ENCODE data around the gene SH3TC2. TPM values are rescaled to one million over a fixed set of nuclear protein-coding genes. Genes with fewer than 3 reads are reported as not detected.

Gene SH3TC2
- total RNA-seq, 1 experiment from 2014 or later = 38.8 TPM

DNA sequence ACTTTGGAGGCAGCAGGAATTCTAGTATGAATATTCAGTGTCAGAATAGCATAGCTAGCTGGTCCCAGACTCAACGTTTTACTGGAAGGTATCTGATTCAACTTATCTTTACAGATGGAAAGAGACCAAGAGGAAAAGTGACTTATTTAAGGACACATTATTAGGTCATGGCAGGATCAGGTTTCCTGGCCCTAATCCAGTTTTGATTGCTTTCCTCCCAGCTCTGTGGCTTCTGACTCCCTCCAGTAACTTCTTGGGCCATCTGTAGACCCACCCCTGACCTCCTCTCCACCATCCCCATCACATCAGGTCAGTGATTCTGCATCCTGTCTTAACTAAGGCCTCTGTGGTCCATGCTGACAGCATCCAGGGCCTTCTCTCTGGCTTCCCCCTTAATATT is 38.4 kb downstream of the SH3TC2 start:
- H3K9me2 ChIP-seq (ENCODE audit: insufficient read depth) = 0 out of 2 replicates have a peak, but pooled peaks cover 4% of the 10 kb centered on the region
- ChIA-PET CTCF (interaction anchor here (1.7 kb wide), 1 partner anchor 293 kb away, joined by 4 read pairs; no protein-coding TSS in a partner anchor), POLR2A (ENCODE audit: unreplicated experiment) (interaction anchor here (0.6 to 0.7 kb wide), 2 partner anchors 14 to 114 kb away, joined by 3 to 5 read pairs; no protein-coding TSS in a partner anchor)
- no peaks in the 10 kb centered on the region for H3K27me3 ChIP-seq (ENCODE audit: insufficient read depth, low read depth)
- H3K4me1 ChIP-seq (replicated peaks; ENCODE audit: insufficient read depth) = peaks cover 9% of the 10 kb centered on the region
- 0 out of 2 replicates have a peak overlapping the region, but pooled peaks have one; percentile 14 for H3K4me2 ChIP-seq
- H3K9me3 ChIP-seq (ENCODE audit: insufficient read depth, low read depth) = peaks cover 7% of the 10 kb centered on the region; the same call in 1 of the 2 replicates
- DNase-seq = peak; percentile 21 to 54
- intact Hi-C loops (cut with micrococcal nuclease; ENCODE audit: unreplicated experiment) = loop anchor here (2.0 kb wide), 1 partner anchor 14 kb away; no protein-coding TSS in a partner anchor
- TF ChIP-seq, protein P1, sequence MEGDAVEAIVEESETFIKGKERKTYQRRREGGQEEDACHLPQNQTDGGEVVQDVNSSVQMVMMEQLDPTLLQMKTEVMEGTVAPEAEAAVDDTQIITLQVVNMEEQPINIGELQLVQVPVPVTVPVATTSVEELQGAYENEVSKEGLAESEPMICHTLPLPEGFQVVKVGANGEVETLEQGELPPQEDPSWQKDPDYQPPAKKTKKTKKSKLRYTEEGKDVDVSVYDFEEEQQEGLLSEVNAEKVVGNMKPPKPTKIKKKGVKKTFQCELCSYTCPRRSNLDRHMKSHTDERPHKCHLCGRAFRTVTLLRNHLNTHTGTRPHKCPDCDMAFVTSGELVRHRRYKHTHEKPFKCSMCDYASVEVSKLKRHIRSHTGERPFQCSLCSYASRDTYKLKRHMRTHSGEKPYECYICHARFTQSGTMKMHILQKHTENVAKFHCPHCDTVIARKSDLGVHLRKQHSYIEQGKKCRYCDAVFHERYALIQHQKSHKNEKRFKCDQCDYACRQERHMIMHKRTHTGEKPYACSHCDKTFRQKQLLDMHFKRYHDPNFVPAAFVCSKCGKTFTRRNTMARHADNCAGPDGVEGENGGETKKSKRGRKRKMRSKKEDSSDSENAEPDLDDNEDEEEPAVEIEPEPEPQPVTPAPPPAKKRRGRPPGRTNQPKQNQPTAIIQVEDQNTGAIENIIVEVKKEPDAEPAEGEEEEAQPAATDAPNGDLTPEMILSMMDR (conservative IDR thresholded peaks at IDR 0.05) = no peak
- no peak for TF ChIP-seq EZH2 (IDR thresholded peaks at IDR 0.05; ENCODE audit: low read depth)
- no peak overlapping the region for H3K4me3 ChIP-seq
- H3K27ac ChIP-seq = peak overlapping the region; percentile 40
- H4K20me1 ChIP-seq (ENCODE audit: insufficient read depth) = no peaks in the 10 kb centered on the region
- no peak overlapping the region for H2AFZ ChIP-seq
- H3K36me3 ChIP-seq (ENCODE audit: low read depth) = peaks cover 12% of the 10 kb centered on the region; the same call in 1 of the 2 replicates
- no TSS peak for BruUV-seq (replicated peaks)
- no peaks in the 10 kb centered on the region for H3K79me2 ChIP-seq (ENCODE audit: low read depth)
- H3F3A ChIP-seq (ENCODE audit: insufficient read depth, low read depth) = peaks cover 7% of the 10 kb centered on the region; the same call in 1 of the 2 replicates

DNA sequence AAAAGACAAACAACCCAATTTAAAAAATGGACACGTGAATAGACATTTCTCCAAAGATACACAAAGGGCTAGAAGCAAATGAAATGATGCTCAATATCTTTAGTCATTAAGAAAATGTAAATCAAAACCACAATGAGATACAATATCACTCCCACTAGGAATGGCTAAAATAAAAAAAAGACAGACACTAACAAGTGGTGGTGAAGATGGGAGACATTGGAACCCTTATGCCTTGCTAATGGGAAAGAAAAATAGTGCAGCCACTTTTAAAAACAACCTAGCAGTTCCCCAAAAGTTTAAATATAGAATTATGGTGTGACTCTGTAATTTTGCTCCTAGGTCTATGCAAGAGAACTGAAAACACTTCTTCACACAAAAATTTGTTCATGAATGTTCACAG is 40.7 kb downstream of the SH3TC2 start:
- ChIA-PET CTCF (no interaction called here), POLR2A (ENCODE audit: unreplicated experiment) (no interaction called here)
- no peaks in the 10 kb centered on the region for H3K27me3 ChIP-seq (ENCODE audit: insufficient read depth, low read depth)
- intact Hi-C loops (cut with micrococcal nuclease; ENCODE audit: unreplicated experiment) = no loop called here
- H3K4me1 ChIP-seq (replicated peaks; ENCODE audit: insufficient read depth) = peaks cover 9% of the 10 kb centered on the region
- peaks cover 7% of the 10 kb centered on the region; the same call in 1 of the 2 replicates for H3F3A ChIP-seq (ENCODE audit: insufficient read depth, low read depth)
- no peak overlapping the region for H2AFZ ChIP-seq
- H3K4me3 ChIP-seq = no peak overlapping the region
- no peaks in the 10 kb centered on the region for H4K20me1 ChIP-seq (ENCODE audit: insufficient read depth)
- TF ChIP-seq, protein P1 (conservative IDR thresholded peaks at IDR 0.05) = no peak
- TF ChIP-seq EZH2 (IDR thresholded peaks at IDR 0.05; ENCODE audit: low read depth) = no peak
- no peak for DNase-seq
- no peak overlapping the region for H3K27ac ChIP-seq
- 0 out of 2 replicates have a peak, but pooled peaks cover 4% of the 10 kb centered on the region for H3K9me2 ChIP-seq (ENCODE audit: insufficient read depth)
- no TSS peak for BruUV-seq (replicated peaks)
- peaks cover 7% of the 10 kb centered on the region; the same call in 1 of the 2 replicates for H3K9me3 ChIP-seq (ENCODE audit: insufficient read depth, low read depth)
- H3K36me3 ChIP-seq (ENCODE audit: low read depth) = peaks cover 12% of the 10 kb centered on the region; the same call in 1 of the 2 replicates
- H3K79me2 ChIP-seq (ENCODE audit: low read depth) = no peaks in the 10 kb centered on the region
- no peak overlapping the region for H3K4me2 ChIP-seq

DNA sequence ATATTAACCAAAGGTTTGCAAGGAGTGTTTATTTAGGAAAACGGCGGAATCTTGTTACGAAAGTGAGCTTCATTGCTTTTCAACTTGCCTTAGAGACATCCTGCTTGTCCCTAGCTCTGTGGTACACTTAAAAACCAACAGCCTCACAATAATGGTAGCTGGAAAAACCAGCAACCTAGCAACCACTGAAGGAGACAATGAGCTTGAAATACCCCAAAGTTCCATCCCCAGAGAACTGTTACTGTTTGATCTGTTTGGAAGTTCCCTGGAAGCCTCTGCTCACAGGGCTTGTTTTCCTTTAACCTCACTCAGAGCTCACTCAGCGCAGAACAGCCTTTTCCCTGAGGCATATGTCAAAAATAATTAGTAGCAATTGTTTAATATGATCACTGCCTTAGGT is 43.2 kb downstream of the SH3TC2 start:
- Histone ChIP-seq H3F3A (ENCODE audit: insufficient read depth, low read depth) (peaks cover 3% of the 10 kb centered on the region; the same call in 1 of the 2 replicates), H3K4me1 (replicated peaks; ENCODE audit: insufficient read depth) (peaks cover 9% of the 10 kb centered on the region), H3K27me3 (ENCODE audit: insufficient read depth, low read depth) (no peaks in the 10 kb centered on the region), H4K20me1 (ENCODE audit: insufficient read depth) (no peaks in the 10 kb centered on the region), H3K27ac (0 out of 2 replicates have a peak overlapping the region, but pooled peaks have one; percentile 18), H3K9me2 (ENCODE audit: insufficient read depth) (0 out of 2 replicates have a peak, but pooled peaks cover 4% of the 10 kb centered on the region), H3K4me3 (no peak overlapping the region), H3K9me3 (ENCODE audit: insufficient read depth, low read depth) (peaks cover 7% of the 10 kb centered on the region; the same call in 1 of the 2 replicates), H3K79me2 (ENCODE audit: low read depth) (no peaks in the 10 kb centered on the region), H2AFZ (no peak overlapping the region), H3K36me3 (ENCODE audit: low read depth) (peaks cover 5% of the 10 kb centered on the region; the same call in 1 of the 2 replicates), H3K4me2 (no peak overlapping the region)
- TF ChIP-seq, protein P1 (conservative IDR thresholded peaks at IDR 0.05) = no peak
- TF ChIP-seq EZH2 (IDR thresholded peaks at IDR 0.05; ENCODE audit: low read depth) = no peak
- CTCF ChIA-PET = no interaction called here
- POLR2A ChIA-PET (ENCODE audit: unreplicated experiment) = interaction anchor here (0.7 kb wide), 1 partner anchor 211 kb away, joined by 8 read pairs; no protein-coding TSS in a partner anchor
- BruUV-seq (replicated peaks) = no TSS peak
- DNase-seq = no peak
- intact Hi-C loops (cut with micrococcal nuclease; ENCODE audit: unreplicated experiment) = no loop called here

Measured in PC-9 (cell line).